WTC11 (cell line): ENCODE results near the gene CFAP57. TPM values are rescaled to one million over a fixed set of nuclear protein-coding genes. Genes with fewer than 3 reads are reported as not detected.

Source experiments
- ATAC-seq: fragments of 200-7000 bp; cut with Tn5 transposase; 2 replicates; pipeline ENCODE4 v1.10.0; 2021; ENCODE audit warnings: mild to moderate bottlenecking, moderate library complexity
- CTCF ChIA-PET: fragments of 300-600 bp; sonication (Branson Sonifier 250); formaldehyde crosslinking; loops from one replicate; lab custom pipeline; 2021; ENCODE audit warnings: antibody characterized with exemption; lab: Charles Lee
- POLR2A ChIA-PET: fragments of 350-600 bp; sonication (Branson Sonifier 250); formaldehyde crosslinking; loops from one replicate; lab custom pipeline; 2021; ENCODE audit warnings: antibody characterized with exemption; lab: Charles Lee
- DNase-seq: peaks from one replicate; pipeline ENCODE4 v3.0.0; 2021; ENCODE audit warnings: low spot score
- H3K27ac Mint-ChIP-seq: 2 replicates; pipeline ENCODE4 v1.8.0; 2021; ENCODE audit warnings: mixed read lengths
- H3K27me3 Mint-ChIP-seq: 2 replicates; pipeline ENCODE4 v1.8.0; 2021; ENCODE audit warnings: low read depth, mild to moderate bottlenecking, moderate library complexity, mixed read lengths
- H3K36me3 Mint-ChIP-seq: 2 replicates; pipeline ENCODE4 v1.8.0; 2021; ENCODE audit warnings: mixed read lengths
- H3K4me1 Mint-ChIP-seq: 2 replicates; pipeline ENCODE4 v1.8.0; 2022; ENCODE audit warnings: mixed read lengths
- H3K4me3 Mint-ChIP-seq: 2 replicates; pipeline ENCODE4 v1.8.0; 2021; ENCODE audit warnings: mild to moderate bottlenecking, moderate library complexity, mixed read lengths
- H3K9me3 Mint-ChIP-seq: 2 replicates; pipeline ENCODE4 v1.8.0; 2021; ENCODE audit warnings: mixed read lengths
- ATF1 ChIP-seq: sonication (generic); formaldehyde crosslinking; IDR thresholded peaks from 2 replicates; pipeline ENCODE4 v1.8.1; 2023; ENCODE audit warnings: mild to moderate bottlenecking, moderate library complexity, missing genetic modification reagents
- CREM ChIP-seq: sonication (generic); formaldehyde crosslinking; IDR thresholded peaks from 2 replicates; pipeline ENCODE4 v1.8.1; 2022; ENCODE audit warnings: mild to moderate bottlenecking, missing genetic modification reagents, moderate library complexity
- CTCF ChIP-seq: fragments of 200-600 bp; IDR thresholded peaks from 2 replicates; pipeline ENCODE4 v1.8.0; 2022; ENCODE audit warnings: antibody characterized with exemption
- FOXJ3 ChIP-seq: sonication (generic); formaldehyde crosslinking; IDR thresholded peaks from 2 replicates; pipeline ENCODE4 v1.9.0; 2021; ENCODE audit warnings: missing genetic modification reagents, mild to moderate bottlenecking, borderline replicate concordance
- FOXP4 ChIP-seq: sonication (generic); formaldehyde crosslinking; IDR thresholded peaks from 2 replicates; pipeline ENCODE4 v1.8.0; 2022; ENCODE audit warnings: mild to moderate bottlenecking, missing genetic modification reagents
- GABPB1 ChIP-seq: sonication (generic); formaldehyde crosslinking; IDR thresholded peaks from 2 replicates; pipeline ENCODE4 v1.8.1; 2023; ENCODE audit warnings: mild to moderate bottlenecking, missing genetic modification reagents
- GTF2I ChIP-seq: fragments of 250-450 bp; sonication (Bioruptor Pico); conservative IDR thresholded peaks from 2 replicates; pipeline ENCODE4 v1.4.0; 2021; ENCODE audit warnings: mild to moderate bottlenecking
- KAT7 ChIP-seq: sonication (generic); formaldehyde crosslinking; IDR thresholded peaks from 2 replicates; pipeline ENCODE4 v1.8.1; 2023; ENCODE audit warnings: missing genetic modification reagents, mild to moderate bottlenecking, borderline replicate concordance
- MAX ChIP-seq: sonication (generic); formaldehyde crosslinking; IDR thresholded peaks from 2 replicates; pipeline ENCODE4 v1.8.0; 2022; ENCODE audit warnings: mild to moderate bottlenecking, missing genetic modification reagents
- MLX ChIP-seq: sonication (generic); formaldehyde crosslinking; IDR thresholded peaks from 2 replicates; pipeline ENCODE4 v1.8.1; 2023; ENCODE audit warnings: mild to moderate bottlenecking, missing genetic modification reagents, moderate library complexity
- MXD4 ChIP-seq: fragments of 250-450 bp; sonication (Bioruptor Pico); IDR thresholded peaks from 2 replicates; pipeline ENCODE4 v1.8.0; 2021; ENCODE audit warnings: mild to moderate bottlenecking, moderate library complexity, borderline replicate concordance
- MYBL2 ChIP-seq: sonication (generic); formaldehyde crosslinking; IDR thresholded peaks from 2 replicates; pipeline ENCODE4 v1.8.1; 2023; ENCODE audit warnings: mild to moderate bottlenecking, moderate library complexity, missing genetic modification reagents
- NFE2L1 ChIP-seq: sonication (generic); formaldehyde crosslinking; IDR thresholded peaks from 2 replicates; pipeline ENCODE4 v1.8.1; 2023; ENCODE audit warnings: missing genetic modification reagents
- NFYB ChIP-seq: sonication (generic); formaldehyde crosslinking; conservative IDR thresholded peaks from 2 replicates; pipeline ENCODE4 v1.8.0; 2022; ENCODE audit warnings: low read depth, missing genetic modification reagents
- NR1H2 ChIP-seq: sonication (generic); formaldehyde crosslinking; IDR thresholded peaks from 2 replicates; pipeline ENCODE4 v1.9.0; 2021; ENCODE audit warnings: mild to moderate bottlenecking, moderate library complexity, missing genetic modification reagents
- RORB ChIP-seq: fragments of 250-450 bp; sonication (Bioruptor Pico); IDR thresholded peaks from 2 replicates; pipeline ENCODE4 v1.9.0; 2021; ENCODE audit warnings: mild to moderate bottlenecking
- TCF7 ChIP-seq: sonication (generic); formaldehyde crosslinking; IDR thresholded peaks from 2 replicates; pipeline ENCODE4 v1.8.0; 2022; ENCODE audit warnings: mild to moderate bottlenecking, low read depth, missing genetic modification reagents, moderate library complexity
- TEAD1 ChIP-seq: sonication (generic); formaldehyde crosslinking; IDR thresholded peaks from 2 replicates; pipeline ENCODE4 v1.8.0; 2022; ENCODE audit warnings: mild to moderate bottlenecking, missing genetic modification reagents
- ZBTB21 ChIP-seq: sonication (generic); formaldehyde crosslinking; IDR thresholded peaks from 2 replicates; pipeline ENCODE4 v1.8.1; 2023; ENCODE audit warnings: mild to moderate bottlenecking, missing genetic modification reagents, borderline replicate concordance
- ZNF416 ChIP-seq: fragments of 250-450 bp; sonication (Bioruptor Pico); IDR thresholded peaks from 2 replicates; pipeline ENCODE4 v1.9.0; 2021; ENCODE audit warnings: mild to moderate bottlenecking, inconsistent platforms
- ZNF423 ChIP-seq: fragments of 250-450 bp; sonication (Bioruptor Pico); IDR thresholded peaks from 2 replicates; pipeline ENCODE4 v2.1.2; 2022; ENCODE audit warnings: mild to moderate bottlenecking, moderate library complexity
- total RNA-seq: library from RNA; stranded (reverse); gene quantifications from 3 replicates; pipeline ENCODE4 v1.2.3, GENCODE V29; 2021

Gene CFAP57
- total RNA-seq, 1 experiment from 2014 or later = 0.42 TPM

GRCh38 chr1:43238085-43238484 is 66.0 kb downstream of the CFAP57 start:
- H3K27me3 Mint-ChIP-seq = peaks cover 7% of the 10 kb centered on the region
- no peak overlapping the region for H3K4me3 Mint-ChIP-seq
- no peak overlapping the region for H3K27ac Mint-ChIP-seq
- H3K9me3 Mint-ChIP-seq = peaks cover 14% of the 10 kb centered on the region
- POLR2A ChIA-PET = no interaction called here
- TF ChIP-seq NFYB (CRISPR knock-in tag) (no peak), CREM (no peak), KAT7 (no peak), GABPB1 (CRISPR knock-in tag) (0 out of 2 replicates have a peak, but pooled peaks have one; percentile 27), TCF7 (CRISPR knock-in tag) (no peak), MLX (CRISPR knock-in tag) (no peak), TEAD1 (CRISPR knock-in tag) (no peak), NR1H2 (CRISPR knock-in tag) (no peak), ZNF416 (no peak), ZBTB21 (CRISPR knock-in tag) (no peak), CTCF (peak; percentile 50)
- no peaks in the 10 kb centered on the region for H3K4me1 Mint-ChIP-seq
- ATAC-seq = peak; percentile 96
- peak; percentile 79 for DNase-seq
- CTCF ChIA-PET = interaction anchor here (0.7 to 7.6 kb wide), 4 partner anchors 11 to 176 kb away, joined by 3 to 40 read pairs (median 8); partner anchors contain the start of genes C1orf210 and CDC20
- no peaks in the 10 kb centered on the region; the same call in 1 of the 2 replicates for H3K36me3 Mint-ChIP-seq

- H3K9me3 Mint-ChIP-seq = peaks cover 23% of the 10 kb centered on the region
- CTCF ChIA-PET = interaction anchor here (1.2 to 7.6 kb wide), 4 partner anchors 12 to 176 kb away, joined by 4 to 40 read pairs (median 8); partner anchors contain the start of gene CDC20
- POLR2A ChIA-PET = no interaction called here
- no peak overlapping the region for H3K27ac Mint-ChIP-seq
- H3K4me1 Mint-ChIP-seq = no peaks in the 10 kb centered on the region
- TF ChIP-seq NR1H2 (CRISPR knock-in tag) (no peak), GTF2I (CRISPR knock-in tag) (no peak), NFE2L1 (CRISPR knock-in tag) (no peak), RORB (CRISPR knock-in tag) (no peak), MAX (CRISPR knock-in tag) (no peak), FOXJ3 (no peak), ATF1 (CRISPR knock-in tag) (no peak), MXD4 (CRISPR knock-in tag) (no peak), MYBL2 (CRISPR knock-in tag) (no peak), ZNF423 (no peak), FOXP4 (CRISPR knock-in tag) (no peak)
- H3K36me3 Mint-ChIP-seq = no peaks in the 10 kb centered on the region; the same call in 1 of the 2 replicates
- ATAC-seq = no peak
- H3K27me3 Mint-ChIP-seq = peaks cover 10% of the 10 kb centered on the region
- no peak for DNase-seq
- H3K4me3 Mint-ChIP-seq = no peak overlapping the region
These were observed 66.9 kb downstream of the CFAP57 start for GRCh38 chr1:43238991-43239469.
